Measurements from ENCODE around the gene UCHL1. TPM values are rescaled to one million over a fixed set of nuclear protein-coding genes. Genes with fewer than 3 reads are reported as not detected.

The UCHL1 gene
- total RNA-seq, 2 experiments from 2014 or later: 0.34 to 0.37 TPM

- Mint-ChIP-seq H3K27ac (no peak overlapping the region), H3K27me3 (ENCODE audit: low read depth) (no peaks in the 10 kb centered on the region), H3K4me3 (no peak overlapping the region), H3K36me3 (ENCODE audit: low read depth) (no peaks in the 10 kb centered on the region), H3K4me1 (ENCODE audit: low read depth) (no peaks in the 10 kb centered on the region), H3K9me3 (ENCODE audit: insufficient read depth) (no peaks in the 10 kb centered on the region)
- DNase-seq (no peak), ATAC-seq (no peak)
- POLR2A ChIA-PET: no interaction called here
- CTCF ChIA-PET: no interaction called here
Observed at GRCh38 chr4:41245983-41246382, 10.7 kb upstream of the UCHL1 start.

GRCh38 chr4:41256131-41256739 lies 493 bp upstream of the UCHL1 start:
- no peak for ATAC-seq
- ChIA-PET CTCF (no interaction called here), POLR2A (interaction anchor here (0.6 kb wide), 1 partner anchor 153 kb away, joined by 3 read pairs; no protein-coding TSS in a partner anchor)
- Mint-ChIP-seq H3K4me1 (ENCODE audit: low read depth) (peaks cover 5% of the 10 kb centered on the region), H3K27me3 (ENCODE audit: low read depth) (peaks cover 32% of the 10 kb centered on the region), H3K36me3 (ENCODE audit: low read depth) (no peaks in the 10 kb centered on the region), H3K27ac (no peak overlapping the region), H3K9me3 (ENCODE audit: insufficient read depth) (no peaks in the 10 kb centered on the region), H3K4me3 (peak overlapping the region; percentile 27)
- no peak for DNase-seq

- ATAC-seq (peak; percentile 58), DNase-seq (peak; percentile 24)
- Mint-ChIP-seq H3K9me3 (ENCODE audit: insufficient read depth) (no peaks in the 10 kb centered on the region), H3K4me3 (no peak overlapping the region), H3K27ac (no peak overlapping the region), H3K36me3 (ENCODE audit: low read depth) (no peaks in the 10 kb centered on the region), H3K27me3 (ENCODE audit: low read depth) (peaks cover 35% of the 10 kb centered on the region), H3K4me1 (ENCODE audit: low read depth) (peaks cover 5% of the 10 kb centered on the region)
- ChIA-PET CTCF (interaction anchor here (2.0 kb wide), 1 partner anchor 24 kb away, joined by 10 read pairs; no protein-coding TSS in a partner anchor), POLR2A (no interaction called here)
Observed at GRCh38 chr4:41257257-41257901, 651 bp downstream of the UCHL1 start.

- ATAC-seq: no peak
- peaks cover 5% of the 10 kb centered on the region for H3K4me1 Mint-ChIP-seq (ENCODE audit: low read depth)
- DNase-seq: no peak
- no peaks in the 10 kb centered on the region for H3K36me3 Mint-ChIP-seq (ENCODE audit: low read depth)
- POLR2A ChIA-PET: no interaction called here
- no peak overlapping the region for H3K4me3 Mint-ChIP-seq
- peaks cover 35% of the 10 kb centered on the region for H3K27me3 Mint-ChIP-seq (ENCODE audit: low read depth)
- CTCF ChIA-PET: interaction anchor here (0.6 to 2.0 kb wide), 4 partner anchors 13 to 247 kb away, joined by 3 to 10 read pairs (median 3); no protein-coding TSS in a partner anchor
- H3K9me3 Mint-ChIP-seq (ENCODE audit: insufficient read depth): no peaks in the 10 kb centered on the region
- no peak overlapping the region for H3K27ac Mint-ChIP-seq
Observed at GRCh38 chr4:41257906-41258305, 1.2 kb downstream of the UCHL1 start.

GRCh38 chr4:41258783-41259182 lies 2.1 kb downstream of the UCHL1 start:
- DNase-seq (no peak), ATAC-seq (no peak)
- Mint-ChIP-seq H3K4me1 (ENCODE audit: low read depth) (peaks cover 5% of the 10 kb centered on the region), H3K27me3 (ENCODE audit: low read depth) (peaks cover 37% of the 10 kb centered on the region), H3K27ac (no peak overlapping the region), H3K4me3 (no peak overlapping the region), H3K9me3 (ENCODE audit: insufficient read depth) (no peaks in the 10 kb centered on the region), H3K36me3 (ENCODE audit: low read depth) (no peaks in the 10 kb centered on the region)
- ChIA-PET CTCF (interaction anchor here (0.9 to 2.0 kb wide), 3 partner anchors 14 to 42 kb away, joined by 3 to 10 read pairs (median 3); no protein-coding TSS in a partner anchor), POLR2A (no interaction called here)

- H3K27me3 Mint-ChIP-seq (ENCODE audit: low read depth): peaks cover 37% of the 10 kb centered on the region
- no peak overlapping the region for H3K4me3 Mint-ChIP-seq
- ChIA-PET POLR2A (no interaction called here), CTCF (interaction anchor here (1.1 kb wide), 1 partner anchor 21 kb away, joined by 3 read pairs; no protein-coding TSS in a partner anchor)
- H3K27ac Mint-ChIP-seq: no peak overlapping the region
- H3K9me3 Mint-ChIP-seq (ENCODE audit: insufficient read depth): no peaks in the 10 kb centered on the region
- ATAC-seq: no peak
- H3K4me1 Mint-ChIP-seq (ENCODE audit: low read depth): peaks cover 5% of the 10 kb centered on the region
- no peak for DNase-seq
- no peaks in the 10 kb centered on the region for H3K36me3 Mint-ChIP-seq (ENCODE audit: low read depth)
Observed at GRCh38 chr4:41260116-41260733, 3.5 kb downstream of the UCHL1 start.

GRCh38 chr4:41262198-41262597 lies 5.5 kb downstream of the UCHL1 start:
- ATAC-seq (no peak), DNase-seq (no peak)
- peaks cover 5% of the 10 kb centered on the region for H3K4me1 Mint-ChIP-seq (ENCODE audit: low read depth)
- CTCF ChIA-PET: no interaction called here
- no peaks in the 10 kb centered on the region for H3K9me3 Mint-ChIP-seq (ENCODE audit: insufficient read depth)
- no peak overlapping the region for H3K27ac Mint-ChIP-seq
- no peaks in the 10 kb centered on the region for H3K36me3 Mint-ChIP-seq (ENCODE audit: low read depth)
- no peak overlapping the region for H3K4me3 Mint-ChIP-seq
- peaks cover 22% of the 10 kb centered on the region for H3K27me3 Mint-ChIP-seq (ENCODE audit: low read depth)
- POLR2A ChIA-PET: no interaction called here

- no peak for DNase-seq
- no peaks in the 10 kb centered on the region for H3K4me1 Mint-ChIP-seq (ENCODE audit: low read depth)
- no peak overlapping the region for H3K27ac Mint-ChIP-seq
Observed at GRCh38 chr4:41264212-41264611, 7.5 kb downstream of the UCHL1 start.

GRCh38 chr4:41267997-41268396 lies 11.3 kb downstream of the UCHL1 start:
- H3K9me3 Mint-ChIP-seq (ENCODE audit: insufficient read depth): no peaks in the 10 kb centered on the region
- H3K4me3 Mint-ChIP-seq: no peak overlapping the region
- no peak overlapping the region for H3K27ac Mint-ChIP-seq
- no peak for DNase-seq
- no peak for ATAC-seq
- CTCF ChIA-PET: no interaction called here
- no peaks in the 10 kb centered on the region for H3K4me1 Mint-ChIP-seq (ENCODE audit: low read depth)
- no peaks in the 10 kb centered on the region for H3K36me3 Mint-ChIP-seq (ENCODE audit: low read depth)
- POLR2A ChIA-PET: no interaction called here
- peaks cover 2% of the 10 kb centered on the region for H3K27me3 Mint-ChIP-seq (ENCODE audit: low read depth)

More at GRCh38 chr4:41264212-41264611, 7.5 kb downstream of the UCHL1 start:
- POLR2A ChIA-PET: no interaction called here
- Mint-ChIP-seq H3K4me3 (no peak overlapping the region), H3K27me3 (ENCODE audit: low read depth) (peaks cover 10% of the 10 kb centered on the region), H3K36me3 (ENCODE audit: low read depth) (no peaks in the 10 kb centered on the region), H3K9me3 (ENCODE audit: insufficient read depth) (no peaks in the 10 kb centered on the region)
- CTCF ChIA-PET: no interaction called here
- ATAC-seq: no peak

GRCh38 chr4:41268721-41269517 lies 12.2 kb downstream of the UCHL1 start:
- H3K27ac Mint-ChIP-seq: no peak overlapping the region
- ChIA-PET CTCF (no interaction called here), POLR2A (interaction anchor here (0.8 kb wide), 1 partner anchor 21 kb away, joined by 3 read pairs; no protein-coding TSS in a partner anchor)
- H3K4me1 Mint-ChIP-seq (ENCODE audit: low read depth): no peaks in the 10 kb centered on the region
- no peak overlapping the region for H3K4me3 Mint-ChIP-seq
- ATAC-seq: no peak
- no peak for DNase-seq
- no peaks in the 10 kb centered on the region for H3K36me3 Mint-ChIP-seq (ENCODE audit: low read depth)
- no peaks in the 10 kb centered on the region for H3K27me3 Mint-ChIP-seq (ENCODE audit: low read depth)
- H3K9me3 Mint-ChIP-seq (ENCODE audit: insufficient read depth): no peaks in the 10 kb centered on the region

- Mint-ChIP-seq H3K27me3 (ENCODE audit: low read depth) (no peaks in the 10 kb centered on the region), H3K4me3 (no peak overlapping the region), H3K27ac (no peak overlapping the region), H3K4me1 (ENCODE audit: low read depth) (no peaks in the 10 kb centered on the region), H3K36me3 (ENCODE audit: low read depth) (no peaks in the 10 kb centered on the region), H3K9me3 (ENCODE audit: insufficient read depth) (no peaks in the 10 kb centered on the region)
- DNase-seq (no peak), ATAC-seq (no peak)
- CTCF ChIA-PET: no interaction called here
- POLR2A ChIA-PET: interaction anchor here (0.8 kb wide), 1 partner anchor 20 kb away, joined by 3 read pairs; no protein-coding TSS in a partner anchor
Observed at GRCh38 chr4:41269682-41270081, 13.0 kb downstream of the UCHL1 start.

All from activated CD8-positive, alpha-beta T cell treated with anti-CD3 and anti-CD28 coated beads, Interleukin-2, amount 10 ng/mL, durations not matched to agents 7 days and 5 days (primary cell).